ENCODE results near the gene SMARCA1.

SMARCA1 gene

GRCh38 chrX:129445436-129445835 is 77.9 kb downstream of the SMARCA1 start:
- DNase-seq = no peak

DNA sequence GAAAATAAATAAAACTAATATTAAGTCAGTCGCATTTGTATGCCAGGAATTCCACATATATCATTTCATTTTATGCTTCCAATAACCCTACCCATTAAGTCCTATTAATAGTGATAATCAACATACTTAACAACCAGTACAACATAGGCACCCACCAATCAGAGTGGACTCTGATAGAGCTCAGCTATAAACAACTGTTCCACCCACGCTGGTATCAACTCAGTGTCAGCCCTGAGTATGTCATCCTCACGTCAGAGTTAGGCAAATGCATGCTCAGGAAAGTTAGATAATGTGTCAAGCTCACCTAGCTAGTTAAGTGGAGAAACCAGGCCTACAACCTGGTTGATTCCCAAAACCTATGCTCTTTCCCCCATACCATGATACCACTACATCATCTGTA is 89.3 kb downstream of the SMARCA1 start:
- DNase-seq = no peak

DNA sequence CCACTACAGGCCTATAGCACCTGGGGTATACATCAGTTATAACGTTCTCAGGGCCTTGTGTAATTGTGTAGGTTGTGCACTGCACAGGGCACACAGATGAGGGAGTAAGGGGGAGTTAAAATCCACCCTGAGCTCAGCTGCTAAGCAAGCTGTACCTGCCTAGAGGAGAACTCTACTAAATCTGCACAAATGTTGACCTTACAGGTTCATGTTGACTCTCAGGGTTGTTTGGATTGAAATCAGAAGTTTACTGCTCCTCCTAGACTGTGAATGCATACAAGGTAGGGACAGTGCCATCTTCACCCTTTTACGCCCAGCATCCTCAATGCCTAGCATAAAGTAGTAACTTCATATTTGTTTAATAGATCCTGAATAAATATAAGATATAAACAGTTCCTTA is 89.8 kb downstream of the SMARCA1 start:
- no peak for DNase-seq

GRCh38 chrX:129427267-129427666 is 96.0 kb downstream of the SMARCA1 start:
- DNase-seq = no peak

DNA sequence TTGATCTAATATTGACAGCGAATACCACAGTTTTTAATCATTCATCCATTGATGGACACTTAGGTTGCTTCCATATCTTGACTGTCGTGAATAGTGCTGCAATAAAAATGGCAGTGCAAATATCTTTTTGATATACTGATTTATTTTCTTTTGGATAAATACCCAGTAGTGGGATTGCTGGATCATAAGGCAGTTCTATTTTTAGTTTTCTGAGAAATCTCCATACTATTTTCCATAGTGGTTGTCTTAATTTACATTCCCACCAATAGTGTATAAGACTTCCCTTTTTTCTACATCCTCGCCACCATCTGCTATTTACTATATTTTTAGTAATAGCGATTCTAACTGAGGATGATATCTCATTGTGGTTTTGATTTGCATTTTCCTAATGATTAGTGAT is 100.1 kb downstream of the SMARCA1 start:
- no peak for DNase-seq

DNA sequence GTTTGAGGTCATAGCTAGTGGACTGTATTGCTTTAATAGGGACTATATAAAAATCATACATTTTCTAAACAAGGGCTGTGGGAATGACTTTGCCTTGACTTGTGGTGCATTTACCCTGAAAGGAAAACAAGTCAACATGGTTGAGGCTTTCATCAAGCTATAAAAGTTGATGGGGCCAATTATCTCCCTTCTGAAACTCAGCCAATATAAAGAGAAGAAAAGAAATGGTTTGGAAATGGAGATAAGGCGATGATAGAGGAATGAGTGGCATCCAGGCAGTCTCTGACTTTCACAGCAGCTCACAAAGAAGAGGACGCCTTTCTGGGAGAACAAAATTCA is 118.7 kb downstream of the SMARCA1 start:
- no peak for DNase-seq

GRCh38 chrX:129403974-129404669 is 119.2 kb downstream of the SMARCA1 start:
- no peak for DNase-seq
